ENCODE data around the gene MSANTD3.
"Not testable (repeated sequence)": the region's sequence is repeated elsewhere in the genome, so short reads cannot be mapped to it uniquely, and the experiment has no call there.

The MSANTD3 gene, protein sequence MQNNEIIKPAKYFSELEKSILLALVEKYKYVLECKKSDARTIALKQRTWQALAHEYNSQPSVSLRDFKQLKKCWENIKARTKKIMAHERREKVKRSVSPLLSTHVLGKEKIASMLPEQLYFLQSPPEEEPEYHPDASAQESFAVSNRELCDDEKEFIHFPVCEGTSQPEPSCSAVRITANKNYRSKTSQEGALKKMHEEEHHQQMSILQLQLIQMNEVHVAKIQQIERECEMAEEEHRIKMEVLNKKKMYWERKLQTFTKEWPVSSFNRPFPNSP

DNA sequence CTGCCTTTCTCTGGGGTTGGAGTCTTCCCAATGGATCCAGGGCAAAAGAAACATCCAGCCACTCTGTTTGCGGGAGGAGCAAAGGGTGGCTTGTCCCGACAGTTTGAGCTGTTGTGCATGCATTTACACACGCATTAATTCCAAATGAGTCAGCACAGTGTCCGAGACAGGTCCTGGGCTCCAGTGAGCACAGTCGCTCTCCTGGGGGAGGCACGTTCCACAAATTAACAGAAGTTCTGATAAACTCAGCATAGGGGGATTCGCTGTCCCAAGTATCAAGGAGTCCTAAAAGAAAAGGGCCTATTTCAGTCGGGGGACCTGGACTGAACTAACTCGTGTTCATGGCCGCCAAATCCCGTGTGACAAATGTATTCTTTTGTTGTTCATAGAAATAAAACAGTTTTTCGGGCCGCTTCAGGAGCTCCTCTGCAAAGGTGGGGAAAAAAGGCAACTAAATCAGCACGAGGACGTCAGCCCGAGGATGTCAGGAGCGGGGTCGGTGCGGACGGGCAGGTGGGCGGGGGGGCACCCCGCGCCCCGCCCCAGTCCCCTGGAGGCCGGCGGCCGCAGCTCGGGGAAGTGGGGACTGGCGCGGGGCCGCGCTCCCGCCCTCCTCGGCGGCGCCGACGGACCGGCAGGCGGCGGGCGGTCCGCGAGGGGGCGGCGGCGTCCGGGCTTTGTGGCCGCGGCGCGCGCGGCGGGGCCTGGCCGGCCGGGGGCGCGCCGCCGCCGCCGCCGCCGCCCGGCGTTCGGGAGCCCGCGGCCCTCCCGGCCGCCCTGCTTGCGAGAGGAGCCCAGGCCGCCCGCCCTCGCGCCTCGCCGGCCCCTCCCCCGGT lies at the start of gene MSANTD3:
MSANTD3 (plus strand) TSS at position 614 of the 836 bp plus-strand sequence. CDS start 14,796 bp downstream, outside the sequence.
- DNase-seq (ENCODE audit: low read depth in 2 of 2) = peak; percentile 21 to 22

GRCh38 chr9:100379862-100380261 lies 47.1 kb upstream of the MSANTD3 start:
- DNase-seq (ENCODE audit: low read depth in 2 of 2) = no peak

DNA sequence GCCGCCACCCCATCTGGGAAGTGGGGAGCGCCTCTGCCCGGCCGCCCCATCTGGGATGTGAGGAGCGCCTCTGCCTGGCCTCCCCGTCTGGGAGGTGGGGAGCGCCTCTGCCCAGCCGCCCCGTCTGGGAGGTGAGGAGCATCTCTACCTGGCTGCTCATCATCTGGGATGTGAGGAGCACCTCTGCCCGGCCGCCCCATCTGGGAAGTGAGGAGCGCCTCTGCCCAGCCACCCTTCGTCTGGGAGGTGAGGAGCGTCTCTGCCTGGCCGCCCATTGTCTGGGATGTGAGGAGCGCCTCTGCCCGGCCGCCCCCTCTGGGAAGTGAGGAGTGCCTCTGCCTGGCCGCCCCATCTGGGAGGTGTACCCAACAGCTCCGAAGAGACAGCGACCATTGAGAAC lies 34.0 kb upstream of the MSANTD3 start:
- not testable (repeated sequence) for DNase-seq (ENCODE audit: low read depth in 2 of 2)

DNA sequence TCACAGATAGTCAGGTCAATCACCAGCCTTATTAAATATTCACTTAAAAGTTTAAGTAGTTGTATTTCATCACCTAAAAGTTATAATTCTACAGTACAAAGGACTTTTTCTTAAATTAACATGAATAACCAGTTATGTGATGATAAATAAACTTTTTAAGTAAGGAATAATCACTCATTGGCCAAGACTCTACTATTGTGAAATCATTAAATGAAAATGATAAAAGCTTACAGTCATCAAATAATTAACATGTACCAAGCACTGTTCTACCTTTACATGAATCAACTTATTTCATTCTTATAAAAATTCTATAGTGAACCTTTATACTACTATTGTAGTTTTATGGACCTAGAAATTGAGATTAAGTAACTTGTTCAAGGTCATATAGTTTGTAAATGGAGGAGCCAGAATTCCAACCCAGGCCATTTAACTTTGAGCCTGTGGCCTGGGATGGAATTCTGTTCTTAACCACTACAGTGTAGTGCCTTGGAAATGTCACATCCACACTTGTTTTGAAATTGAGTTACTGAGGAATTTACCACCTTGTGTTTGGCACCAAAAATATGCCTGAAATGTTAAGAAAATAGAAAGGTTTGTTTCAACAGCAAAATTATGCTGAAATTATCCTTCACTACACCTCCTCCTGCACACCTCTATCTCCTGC lies 32.8 kb upstream of the MSANTD3 start:
- no peak for DNase-seq (ENCODE audit: low read depth in 2 of 2)

DNA sequence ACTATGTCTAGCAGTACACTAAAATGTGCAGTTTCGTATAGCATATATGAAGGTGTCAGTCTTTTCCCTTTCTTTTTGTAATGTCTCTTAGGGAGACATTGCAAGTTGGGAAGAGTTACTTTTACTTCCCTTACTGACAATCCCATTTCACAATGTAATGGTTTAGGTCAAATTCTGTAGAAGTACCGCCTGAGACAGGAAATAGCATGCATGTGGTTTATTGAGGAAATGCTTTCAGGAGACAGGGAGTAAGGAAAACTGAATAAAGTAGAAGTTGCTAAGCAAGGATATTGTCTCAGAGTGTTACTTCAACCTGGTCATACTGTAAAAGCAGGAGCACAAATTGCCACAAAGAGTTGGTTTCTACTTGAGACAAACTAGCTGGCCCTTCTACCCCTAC lies 32.1 kb upstream of the MSANTD3 start:
- no peak for DNase-seq (ENCODE audit: low read depth in 2 of 2)

DNA sequence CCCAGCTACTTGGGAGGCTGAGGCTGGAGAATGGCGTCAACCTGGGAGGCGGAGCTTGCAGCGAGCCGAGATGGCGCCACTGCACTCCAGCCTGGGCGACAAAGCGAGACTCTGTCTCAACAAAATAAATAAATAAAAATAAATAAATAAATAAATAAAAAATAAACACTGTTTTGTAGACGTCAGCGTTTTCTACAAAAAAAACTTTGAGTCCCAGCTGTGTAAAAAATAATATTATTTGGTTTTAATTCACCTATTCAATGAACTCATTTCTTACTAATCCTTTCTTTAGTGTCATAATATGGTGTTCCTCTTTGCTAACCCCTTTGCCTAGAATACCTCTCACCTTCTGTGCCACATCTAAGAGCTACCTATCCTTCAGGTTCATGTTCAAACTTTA lies 30.2 kb upstream of the MSANTD3 start:
- DNase-seq (ENCODE audit: low read depth in 2 of 2) = no peak

- DNase-seq (ENCODE audit: low read depth in 2 of 2) = no peak
Observed at GRCh38 chr9:100397529-100398266, 29.2 kb upstream of the MSANTD3 start.

- no peak for DNase-seq (ENCODE audit: low read depth in 2 of 2)
Observed at GRCh38 chr9:100401042-100401441, 25.9 kb upstream of the MSANTD3 start.

DNA sequence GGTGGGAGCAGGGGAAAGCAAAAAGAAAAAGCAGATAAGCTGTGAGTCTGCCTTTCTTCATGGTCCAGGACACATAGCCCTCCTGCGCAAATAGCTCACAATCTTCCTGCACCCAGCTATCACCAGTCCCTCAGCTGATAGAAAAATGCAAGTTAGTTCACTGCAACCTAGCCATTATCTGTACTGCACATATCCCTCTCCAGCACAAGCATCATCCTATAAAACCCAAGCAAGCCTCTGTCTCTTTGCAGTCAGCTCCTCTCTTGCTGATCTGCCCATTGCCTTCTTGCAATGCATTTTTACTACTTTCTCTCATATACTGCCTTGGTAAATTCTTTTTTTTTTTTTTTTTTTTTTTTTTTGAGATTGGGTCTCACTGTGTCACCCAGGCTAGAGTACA lies 20.0 kb upstream of the MSANTD3 start:
- no peak for DNase-seq (ENCODE audit: low read depth in 2 of 2)

- DNase-seq (ENCODE audit: low read depth in 2 of 2) = no peak
Observed at GRCh38 chr9:100408546-100409175, 18.3 kb upstream of the MSANTD3 start.

DNA sequence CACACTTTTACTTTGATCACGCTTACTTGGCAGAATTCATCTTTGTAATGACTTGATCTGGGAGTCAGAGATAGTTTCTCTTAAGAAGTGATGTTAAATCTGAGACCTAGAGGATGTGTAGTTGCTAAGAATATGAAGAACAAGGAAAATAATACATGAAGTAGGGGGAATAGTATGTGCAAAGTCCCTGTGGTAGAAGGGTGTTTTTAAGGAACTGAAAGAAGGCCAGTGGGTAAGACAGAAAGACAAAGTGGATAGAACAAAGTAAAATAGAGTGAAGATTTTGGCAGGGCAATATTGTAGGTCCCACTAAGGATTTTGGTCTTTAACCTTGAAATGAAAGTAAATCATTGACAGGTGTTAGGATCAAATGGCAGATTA lies 17.8 kb upstream of the MSANTD3 start:
- DNase-seq (ENCODE audit: low read depth in 2 of 2) = no peak

GRCh38 chr9:100411472-100412283 lies 15.3 kb upstream of the MSANTD3 start:
- peak; percentile 77 to 81 for DNase-seq (ENCODE audit: low read depth in 2 of 2)

DNA sequence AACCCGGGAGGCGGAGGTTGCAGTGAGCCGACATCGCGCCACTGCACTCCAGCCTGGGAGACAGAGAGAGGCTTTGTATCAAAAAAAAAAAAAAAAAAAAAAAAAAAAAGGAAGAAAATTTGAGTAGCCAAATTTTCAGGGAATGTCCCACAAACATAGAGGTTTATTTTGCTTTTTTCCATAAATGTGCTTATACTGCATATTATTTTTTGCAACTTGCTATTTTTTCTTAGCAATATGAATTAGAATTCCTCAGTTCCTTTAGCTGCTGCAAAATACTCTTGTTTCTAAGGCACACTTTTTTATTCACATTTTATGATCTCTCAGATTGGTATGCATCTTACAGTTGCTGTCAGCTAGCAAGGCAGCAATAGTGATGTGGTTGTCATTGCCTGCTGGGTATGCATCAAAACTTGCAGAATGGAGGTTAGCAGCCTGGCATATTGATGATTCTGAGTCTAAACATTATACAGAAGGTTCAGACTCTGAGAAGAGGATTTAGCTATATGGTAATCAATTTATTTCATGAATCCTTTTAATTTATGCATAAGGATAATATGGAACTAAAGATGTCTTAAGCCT lies 13.0 kb upstream of the MSANTD3 start:
- DNase-seq (ENCODE audit: low read depth in 2 of 2) = no peak

- DNase-seq (ENCODE audit: low read depth in 2 of 2) = no peak
Observed at GRCh38 chr9:100417815-100418214, 9.1 kb upstream of the MSANTD3 start.

GRCh38 chr9:100419166-100419565 lies 7.8 kb upstream of the MSANTD3 start:
- DNase-seq (ENCODE audit: low read depth in 2 of 2) = no peak

GRCh38 chr9:100421116-100421515 lies 5.8 kb upstream of the MSANTD3 start:
- DNase-seq (ENCODE audit: low read depth in 2 of 2) = not testable (repeated sequence)

DNA sequence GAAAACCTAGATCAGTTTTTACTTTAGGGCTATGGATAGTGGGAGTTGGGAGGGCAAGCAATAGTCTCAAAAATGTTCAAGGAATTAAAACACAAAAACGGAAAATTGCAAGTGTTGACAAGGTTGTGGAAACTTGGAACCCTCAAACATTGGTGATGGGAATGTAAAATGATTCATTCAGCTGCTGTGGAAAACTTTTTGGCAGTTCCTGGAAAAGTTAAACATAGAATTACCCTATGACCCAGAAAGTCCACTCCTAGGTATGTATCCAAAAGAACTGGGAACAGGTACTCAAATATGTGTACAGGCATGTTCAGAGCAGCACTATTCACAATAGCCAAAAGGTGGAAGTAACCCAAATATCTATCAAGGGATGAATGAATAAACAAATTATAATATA lies 1.2 kb upstream of the MSANTD3 start:
- DNase-seq (ENCODE audit: low read depth in 2 of 2) = no peak

DNA sequence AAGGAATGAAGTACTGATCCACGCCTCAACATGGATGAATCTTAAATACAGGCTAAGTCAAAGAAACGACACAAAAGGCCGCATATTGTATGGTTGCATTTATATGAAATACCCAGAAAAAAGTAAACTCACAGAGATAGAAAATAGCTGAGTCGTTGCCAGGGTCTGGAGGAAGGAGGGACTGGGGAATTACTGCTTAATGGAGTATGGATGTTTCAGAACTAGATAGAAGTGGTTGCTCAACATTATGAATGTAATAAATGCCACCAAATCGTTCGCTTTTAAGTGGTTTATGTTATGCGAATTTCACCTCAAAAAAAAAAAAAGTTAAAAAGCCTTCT lies 784 bp upstream of the MSANTD3 start:
- no peak for DNase-seq (ENCODE audit: low read depth in 2 of 2)

GRCh38 chr9:100427366-100428263 lies 672 bp downstream of the MSANTD3 start:
- DNase-seq (ENCODE audit: low read depth in 2 of 2) = peak in 1 of 2 donors; percentile 8
